ENCODE data around the gene VPS4A.
A peak's percentile ranks its signal among the peaks of the same experiment; 100 is the strongest.
"Not testable (repeated sequence)": the region's sequence is repeated elsewhere in the genome, so short reads cannot be mapped to it uniquely, and the experiment has no call there.

VPS4A gene

DNA sequence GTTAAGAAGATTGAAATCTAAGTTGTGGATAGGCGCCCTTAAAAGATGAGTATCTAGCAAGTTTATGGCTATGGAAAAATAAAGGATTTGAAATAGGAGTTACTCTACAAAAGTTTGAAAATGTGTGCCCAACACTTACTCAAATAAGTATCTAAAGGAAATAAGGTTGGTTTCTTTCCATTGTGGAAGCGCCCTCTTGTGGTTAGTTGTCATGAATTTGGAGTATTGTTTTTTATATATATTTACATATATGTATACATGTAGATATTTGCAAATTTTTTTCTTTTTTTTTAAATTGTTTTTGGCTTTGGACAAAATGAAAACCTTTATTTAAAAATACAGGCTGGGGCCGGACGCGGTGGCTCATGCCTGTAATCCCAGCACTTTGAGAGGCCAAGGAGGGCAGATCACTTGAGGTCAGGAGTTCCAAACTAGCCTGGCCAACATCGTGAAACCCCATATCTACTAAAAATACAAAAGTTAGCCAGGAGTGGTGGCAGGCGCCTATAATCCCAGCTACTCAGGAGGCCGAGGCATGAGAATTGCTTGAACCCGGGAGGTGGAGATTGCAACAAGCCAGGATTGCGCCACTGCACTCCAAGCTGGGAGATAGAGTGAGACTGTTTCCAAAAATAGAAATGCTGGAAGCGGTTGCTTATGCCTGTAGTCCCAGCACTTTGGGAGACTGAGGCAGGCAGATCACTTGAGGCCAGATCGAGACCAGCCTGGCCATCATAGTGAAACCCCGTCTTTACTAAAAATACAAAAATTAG is 24.0 kb upstream of the VPS4A start:
- ATAC-seq = peak; percentile 60
- TF ChIP-seq GLIS3 (CRISPR knock-in tag; IDR thresholded peaks at IDR 0.05) (no peak), TCF4 (CRISPR knock-in tag; IDR thresholded peaks at IDR 0.05; ENCODE audit: borderline replicate concordance) (no peak), CSDC2 (CRISPR knock-in tag; IDR thresholded peaks at IDR 0.05) (no peak), ISL1 (CRISPR knock-in tag; IDR thresholded peaks at IDR 0.05) (no peak), ZNF565 (CRISPR knock-in tag; conservative IDR thresholded peaks at IDR 0.05; ENCODE audit: low read depth) (no peak), ZC3H10 (CRISPR knock-in tag; IDR thresholded peaks at IDR 0.05) (no peak), ARNTL (CRISPR knock-in tag; IDR thresholded peaks at IDR 0.05; ENCODE audit: borderline replicate concordance, low read depth) (no peak)
- TF ChIP-seq, protein P1, sequence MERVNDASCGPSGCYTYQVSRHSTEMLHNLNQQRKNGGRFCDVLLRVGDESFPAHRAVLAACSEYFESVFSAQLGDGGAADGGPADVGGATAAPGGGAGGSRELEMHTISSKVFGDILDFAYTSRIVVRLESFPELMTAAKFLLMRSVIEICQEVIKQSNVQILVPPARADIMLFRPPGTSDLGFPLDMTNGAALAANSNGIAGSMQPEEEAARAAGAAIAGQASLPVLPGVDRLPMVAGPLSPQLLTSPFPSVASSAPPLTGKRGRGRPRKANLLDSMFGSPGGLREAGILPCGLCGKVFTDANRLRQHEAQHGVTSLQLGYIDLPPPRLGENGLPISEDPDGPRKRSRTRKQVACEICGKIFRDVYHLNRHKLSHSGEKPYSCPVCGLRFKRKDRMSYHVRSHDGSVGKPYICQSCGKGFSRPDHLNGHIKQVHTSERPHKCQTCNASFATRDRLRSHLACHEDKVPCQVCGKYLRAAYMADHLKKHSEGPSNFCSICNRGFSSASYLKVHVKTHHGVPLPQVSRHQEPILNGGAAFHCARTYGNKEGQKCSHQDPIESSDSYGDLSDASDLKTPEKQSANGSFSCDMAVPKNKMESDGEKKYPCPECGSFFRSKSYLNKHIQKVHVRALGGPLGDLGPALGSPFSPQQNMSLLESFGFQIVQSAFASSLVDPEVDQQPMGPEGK (CRISPR knock-in tag; IDR thresholded peaks at IDR 0.05; ENCODE audit: borderline replicate concordance) = no peak

DNA sequence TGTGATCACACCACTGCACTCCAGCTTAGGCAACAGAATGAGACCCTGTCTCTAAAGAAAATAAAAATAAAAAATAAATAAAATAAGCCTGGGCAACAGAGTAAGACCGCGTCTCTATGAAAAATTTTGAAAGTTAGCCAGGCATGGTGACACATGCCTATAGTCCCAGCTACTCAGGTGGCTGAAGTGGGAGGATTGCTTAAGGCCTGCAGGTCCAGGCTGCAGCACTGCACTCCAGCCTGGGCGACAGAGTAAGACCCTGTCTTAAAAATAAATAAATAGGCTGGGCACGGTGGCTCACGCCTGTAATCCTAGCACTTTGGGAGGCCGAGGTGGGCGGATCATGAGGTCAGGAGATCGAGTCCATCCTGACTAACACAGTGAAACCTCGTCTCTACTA is 19.5 kb upstream of the VPS4A start:
- ATAC-seq = not testable (repeated sequence)

DNA sequence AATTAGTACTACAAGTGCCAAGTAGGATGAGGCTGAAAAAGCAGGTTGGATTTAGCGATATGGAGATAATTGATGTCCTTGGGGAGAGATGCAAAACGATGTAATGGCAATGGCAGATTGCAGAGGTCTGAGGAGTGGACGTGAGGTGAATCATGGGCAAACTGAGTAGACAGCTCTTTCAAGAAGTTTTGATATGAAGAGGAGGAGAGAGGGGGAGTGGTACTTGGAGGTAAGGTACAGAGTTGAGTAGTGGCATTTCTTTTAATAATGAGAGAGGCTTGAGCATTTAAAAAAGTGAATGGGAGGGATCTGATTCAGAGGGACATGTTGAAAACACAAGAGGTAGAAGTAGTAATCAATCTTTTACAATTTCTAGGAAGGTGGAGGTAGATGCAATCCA is 17.7 kb upstream of the VPS4A start:
- no peak for ATAC-seq
- TF ChIP-seq CSDC2 (CRISPR knock-in tag; IDR thresholded peaks at IDR 0.05) (no peak), ZNF70 (CRISPR knock-in tag; IDR thresholded peaks at IDR 0.05) (no peak), ZC3H10 (CRISPR knock-in tag; IDR thresholded peaks at IDR 0.05) (no peak), TOX (CRISPR knock-in tag; IDR thresholded peaks at IDR 0.05; ENCODE audit: borderline replicate concordance) (no peak), BACH2 (CRISPR knock-in tag; IDR thresholded peaks at IDR 0.05; ENCODE audit: borderline replicate concordance) (no peak), RARB (CRISPR knock-in tag; IDR thresholded peaks at IDR 0.05) (no peak), PPARA (CRISPR knock-in tag; IDR thresholded peaks at IDR 0.05; ENCODE audit: borderline replicate concordance) (no peak), ISL1 (CRISPR knock-in tag; IDR thresholded peaks at IDR 0.05) (no peak), SNAI2 (CRISPR knock-in tag; IDR thresholded peaks at IDR 0.05) (no peak), ZFP3 (CRISPR knock-in tag; IDR thresholded peaks at IDR 0.05) (no peak), TCF4 (CRISPR knock-in tag; IDR thresholded peaks at IDR 0.05; ENCODE audit: borderline replicate concordance) (no peak), ESRRG (CRISPR knock-in tag; IDR thresholded peaks at IDR 0.05) (no peak), ARNTL (CRISPR knock-in tag; IDR thresholded peaks at IDR 0.05; ENCODE audit: borderline replicate concordance, low read depth) (no peak)
- TF ChIP-seq, protein P2, sequence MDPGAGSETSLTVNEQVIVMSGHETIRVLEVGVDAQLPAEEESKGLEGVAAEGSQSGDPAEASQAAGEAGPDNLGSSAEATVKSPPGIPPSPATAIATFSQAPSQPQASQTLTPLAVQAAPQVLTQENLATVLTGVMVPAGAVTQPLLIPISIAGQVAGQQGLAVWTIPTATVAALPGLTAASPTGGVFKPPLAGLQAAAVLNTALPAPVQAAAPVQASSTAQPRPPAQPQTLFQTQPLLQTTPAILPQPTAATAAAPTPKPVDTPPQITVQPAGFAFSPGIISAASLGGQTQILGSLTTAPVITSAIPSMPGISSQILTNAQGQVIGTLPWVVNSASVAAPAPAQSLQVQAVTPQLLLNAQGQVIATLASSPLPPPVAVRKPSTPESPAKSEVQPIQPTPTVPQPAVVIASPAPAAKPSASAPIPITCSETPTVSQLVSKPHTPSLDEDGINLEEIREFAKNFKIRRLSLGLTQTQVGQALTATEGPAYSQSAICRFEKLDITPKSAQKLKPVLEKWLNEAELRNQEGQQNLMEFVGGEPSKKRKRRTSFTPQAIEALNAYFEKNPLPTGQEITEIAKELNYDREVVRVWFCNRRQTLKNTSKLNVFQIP (CRISPR knock-in tag; IDR thresholded peaks at IDR 0.05; ENCODE audit: borderline replicate concordance, low read depth) = no peak
- TF ChIP-seq, protein P3, sequence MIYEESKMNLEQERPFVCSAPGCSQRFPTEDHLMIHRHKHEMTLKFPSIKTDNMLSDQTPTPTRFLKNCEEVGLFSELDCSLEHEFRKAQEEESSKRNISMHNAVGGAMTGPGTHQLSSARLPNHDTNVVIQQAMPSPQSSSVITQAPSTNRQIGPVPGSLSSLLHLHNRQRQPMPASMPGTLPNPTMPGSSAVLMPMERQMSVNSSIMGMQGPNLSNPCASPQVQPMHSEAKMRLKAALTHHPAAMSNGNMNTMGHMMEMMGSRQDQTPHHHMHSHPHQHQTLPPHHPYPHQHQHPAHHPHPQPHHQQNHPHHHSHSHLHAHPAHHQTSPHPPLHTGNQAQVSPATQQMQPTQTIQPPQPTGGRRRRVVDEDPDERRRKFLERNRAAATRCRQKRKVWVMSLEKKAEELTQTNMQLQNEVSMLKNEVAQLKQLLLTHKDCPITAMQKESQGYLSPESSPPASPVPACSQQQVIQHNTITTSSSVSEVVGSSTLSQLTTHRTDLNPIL (CRISPR knock-in tag; IDR thresholded peaks at IDR 0.05; ENCODE audit: low read depth) = no peak
- TF ChIP-seq, protein P4, sequence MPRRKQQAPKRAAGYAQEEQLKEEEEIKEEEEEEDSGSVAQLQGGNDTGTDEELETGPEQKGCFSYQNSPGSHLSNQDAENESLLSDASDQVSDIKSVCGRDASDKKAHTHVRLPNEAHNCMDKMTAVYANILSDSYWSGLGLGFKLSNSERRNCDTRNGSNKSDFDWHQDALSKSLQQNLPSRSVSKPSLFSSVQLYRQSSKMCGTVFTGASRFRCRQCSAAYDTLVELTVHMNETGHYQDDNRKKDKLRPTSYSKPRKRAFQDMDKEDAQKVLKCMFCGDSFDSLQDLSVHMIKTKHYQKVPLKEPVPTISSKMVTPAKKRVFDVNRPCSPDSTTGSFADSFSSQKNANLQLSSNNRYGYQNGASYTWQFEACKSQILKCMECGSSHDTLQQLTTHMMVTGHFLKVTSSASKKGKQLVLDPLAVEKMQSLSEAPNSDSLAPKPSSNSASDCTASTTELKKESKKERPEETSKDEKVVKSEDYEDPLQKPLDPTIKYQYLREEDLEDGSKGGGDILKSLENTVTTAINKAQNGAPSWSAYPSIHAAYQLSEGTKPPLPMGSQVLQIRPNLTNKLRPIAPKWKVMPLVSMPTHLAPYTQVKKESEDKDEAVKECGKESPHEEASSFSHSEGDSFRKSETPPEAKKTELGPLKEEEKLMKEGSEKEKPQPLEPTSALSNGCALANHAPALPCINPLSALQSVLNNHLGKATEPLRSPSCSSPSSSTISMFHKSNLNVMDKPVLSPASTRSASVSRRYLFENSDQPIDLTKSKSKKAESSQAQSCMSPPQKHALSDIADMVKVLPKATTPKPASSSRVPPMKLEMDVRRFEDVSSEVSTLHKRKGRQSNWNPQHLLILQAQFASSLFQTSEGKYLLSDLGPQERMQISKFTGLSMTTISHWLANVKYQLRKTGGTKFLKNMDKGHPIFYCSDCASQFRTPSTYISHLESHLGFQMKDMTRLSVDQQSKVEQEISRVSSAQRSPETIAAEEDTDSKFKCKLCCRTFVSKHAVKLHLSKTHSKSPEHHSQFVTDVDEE (CRISPR knock-in tag; IDR thresholded peaks at IDR 0.05) = no peak
- TF ChIP-seq, protein P1 (CRISPR knock-in tag; IDR thresholded peaks at IDR 0.05; ENCODE audit: borderline replicate concordance) = no peak
- TF ChIP-seq, protein P5, sequence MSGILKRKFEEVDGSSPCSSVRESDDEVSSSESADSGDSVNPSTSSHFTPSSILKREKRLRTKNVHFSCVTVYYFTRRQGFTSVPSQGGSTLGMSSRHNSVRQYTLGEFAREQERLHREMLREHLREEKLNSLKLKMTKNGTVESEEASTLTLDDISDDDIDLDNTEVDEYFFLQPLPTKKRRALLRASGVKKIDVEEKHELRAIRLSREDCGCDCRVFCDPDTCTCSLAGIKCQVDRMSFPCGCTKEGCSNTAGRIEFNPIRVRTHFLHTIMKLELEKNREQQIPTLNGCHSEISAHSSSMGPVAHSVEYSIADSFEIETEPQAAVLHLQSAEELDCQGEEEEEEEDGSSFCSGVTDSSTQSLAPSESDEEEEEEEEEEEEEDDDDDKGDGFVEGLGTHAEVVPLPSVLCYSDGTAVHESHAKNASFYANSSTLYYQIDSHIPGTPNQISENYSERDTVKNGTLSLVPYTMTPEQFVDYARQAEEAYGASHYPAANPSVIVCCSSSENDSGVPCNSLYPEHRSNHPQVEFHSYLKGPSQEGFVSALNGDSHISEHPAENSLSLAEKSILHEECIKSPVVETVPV (CRISPR knock-in tag; IDR thresholded peaks at IDR 0.05) = no peak
